Loucy (cell line): ENCODE results near the gene RIOK3.

Experiments used
- CTCF ChIP-seq: fragments of 200-600 bp; sonication (generic); conservative IDR thresholded peaks from 2 replicates; pipeline ENCODE4 v1.5.1; 2014; ENCODE audit warnings: mild to moderate bottlenecking, antibody characterized with exemption, low read length
- EZH2phosphoT487 ChIP-seq: fragments of 200-600 bp; IDR thresholded peaks from 2 replicates; pipeline ENCODE4 v1.6.1; 2018; ENCODE audit warnings: antibody characterized with exemption, mild to moderate bottlenecking, moderate library complexity, borderline replicate concordance

- TF ChIP-seq CTCF (no peak), EZH2phosphoT487 (no peak)
Measured at GRCh38 chr18:23485386-23485785, 32.3 kb downstream of the RIOK3 start.
